ENCODE data around the gene KNDC1.
A peak's percentile ranks its signal among the peaks of the same experiment; 100 is the strongest.

KNDC1 gene

DNA sequence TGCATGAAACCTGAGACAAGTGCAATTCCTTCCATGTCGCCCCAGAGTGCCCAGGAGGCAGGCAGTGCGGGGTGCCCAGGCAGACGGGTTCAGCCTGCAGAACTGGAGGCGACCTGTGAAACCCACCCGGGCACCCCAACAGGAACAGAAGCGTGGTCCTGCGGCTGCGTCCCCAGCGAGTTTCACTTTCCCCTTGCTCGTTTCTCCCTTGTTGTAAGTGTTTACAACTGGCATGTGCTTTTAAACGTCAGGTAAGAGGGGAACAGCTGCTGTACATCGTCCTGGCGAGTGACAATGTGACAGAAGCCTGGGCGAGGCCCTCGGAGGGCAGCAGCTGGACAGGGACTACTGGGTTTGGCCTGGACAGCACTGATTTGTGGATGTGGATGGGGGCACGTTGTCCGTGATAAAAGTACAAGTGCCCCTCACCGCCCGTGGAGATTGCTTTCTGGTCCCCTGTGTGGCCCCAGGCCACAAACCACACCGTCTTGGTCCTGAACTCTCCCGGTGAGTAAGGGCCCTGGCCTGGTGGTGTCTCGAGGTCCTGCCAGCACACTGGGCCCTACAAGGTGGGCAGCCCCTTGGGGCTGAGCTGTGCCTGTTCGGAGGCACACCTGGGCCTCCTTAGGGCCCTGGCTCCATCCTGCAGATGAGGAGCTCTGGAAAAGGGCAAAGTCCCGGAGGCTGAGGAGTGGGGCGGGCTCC lies 81.6 kb downstream of the KNDC1 start:
- DNase-seq (ENCODE audit: low read depth): no peak

DNA sequence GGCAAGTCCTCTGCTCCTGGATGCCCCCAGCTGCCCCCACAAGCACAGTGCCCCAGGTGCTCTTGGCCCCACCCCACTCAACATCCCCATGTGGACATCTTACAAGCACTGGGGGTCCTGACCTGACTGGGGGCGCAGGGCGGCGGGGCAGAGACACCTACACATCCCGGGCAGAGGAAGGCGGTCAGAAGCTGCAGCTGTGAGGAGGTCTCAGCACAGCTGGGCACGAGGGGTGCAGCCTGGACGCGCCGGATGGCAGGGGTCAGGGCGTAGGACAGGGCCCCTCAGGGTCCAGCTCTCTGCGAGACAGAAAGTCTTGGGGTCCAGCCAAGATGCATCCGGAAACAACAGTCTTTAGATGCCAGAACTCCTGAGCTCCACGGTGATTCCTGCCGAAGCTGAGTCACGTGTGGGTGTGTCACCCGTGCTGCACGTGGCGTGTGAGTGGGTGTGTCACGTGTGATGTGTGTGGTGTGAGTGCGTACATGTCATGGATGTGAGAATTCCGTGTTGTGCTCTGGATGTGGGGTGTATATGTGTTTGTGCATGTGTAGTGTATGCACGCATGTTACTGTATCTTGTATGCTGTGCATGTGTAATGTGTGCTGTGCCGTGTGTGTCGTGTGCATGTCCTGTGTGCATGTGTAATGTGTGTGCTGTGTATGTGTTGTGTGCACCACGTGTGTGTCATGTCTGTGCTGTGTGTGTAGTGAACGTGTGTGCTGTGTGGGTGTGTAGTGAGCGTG lies 82.8 kb downstream of the KNDC1 start:
- no peak for DNase-seq (ENCODE audit: low read depth)

DNA sequence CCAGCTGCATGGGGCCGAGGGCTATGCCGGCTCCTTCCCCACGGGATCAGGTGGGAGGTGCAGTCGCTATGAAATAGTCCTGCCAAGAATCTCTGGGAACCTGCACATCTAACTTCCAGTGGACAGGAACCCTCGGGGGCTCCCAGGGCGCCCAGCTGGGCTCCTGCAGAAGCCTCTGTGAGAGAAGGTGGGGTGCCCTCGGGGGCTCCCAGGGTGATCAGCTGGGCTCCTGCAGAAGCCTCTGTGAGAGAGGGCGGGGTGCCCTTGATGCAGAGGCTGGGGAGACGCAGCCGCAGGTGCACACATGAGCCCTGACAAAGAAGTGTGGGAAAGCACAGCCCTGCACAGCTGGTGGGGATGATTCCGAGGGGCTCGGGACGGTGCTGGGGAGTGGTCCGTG lies 83.6 kb downstream of the KNDC1 start:
- DNase-seq (ENCODE audit: low read depth): no peak

DNA sequence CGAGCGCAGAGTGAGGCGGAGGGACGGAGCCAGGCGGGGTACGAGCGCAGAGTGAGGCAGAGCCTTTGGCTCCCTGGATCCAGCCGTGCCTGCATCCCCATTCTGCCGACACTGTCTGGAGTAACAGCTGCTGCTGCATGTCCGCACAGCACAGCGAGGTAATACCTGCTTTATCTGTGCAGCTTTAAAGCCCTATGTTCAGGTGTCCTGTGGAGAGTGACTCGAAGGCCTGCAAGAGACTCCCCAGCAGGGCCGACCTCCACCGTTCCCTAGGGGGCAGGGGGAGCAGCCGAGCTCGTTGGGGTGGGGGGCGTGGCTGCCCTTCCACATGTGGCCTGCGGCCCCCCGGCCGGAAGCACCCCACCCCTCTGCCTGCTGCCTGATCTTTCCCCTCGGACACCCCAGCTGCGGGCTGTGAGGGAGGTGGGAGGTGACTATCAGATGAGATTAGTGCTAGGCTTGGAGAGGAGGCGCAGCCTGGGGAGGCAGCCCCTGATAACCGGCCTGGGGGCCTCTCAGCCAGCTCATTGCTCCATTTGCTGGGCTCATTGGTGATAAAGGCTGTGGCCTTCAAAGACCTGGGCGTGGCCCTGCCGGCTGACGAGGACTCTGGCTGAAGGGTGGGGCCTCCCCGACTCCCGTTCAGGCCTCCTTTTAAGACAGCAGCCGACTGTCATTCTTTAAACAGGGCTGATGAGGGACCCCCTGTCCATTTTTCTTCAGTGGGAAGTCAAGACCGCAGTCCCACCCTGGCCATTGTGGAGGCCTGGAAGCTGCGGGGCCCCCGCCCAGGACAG lies 85.6 kb downstream of the KNDC1 start:
- no peak for DNase-seq (ENCODE audit: low read depth)

DNA sequence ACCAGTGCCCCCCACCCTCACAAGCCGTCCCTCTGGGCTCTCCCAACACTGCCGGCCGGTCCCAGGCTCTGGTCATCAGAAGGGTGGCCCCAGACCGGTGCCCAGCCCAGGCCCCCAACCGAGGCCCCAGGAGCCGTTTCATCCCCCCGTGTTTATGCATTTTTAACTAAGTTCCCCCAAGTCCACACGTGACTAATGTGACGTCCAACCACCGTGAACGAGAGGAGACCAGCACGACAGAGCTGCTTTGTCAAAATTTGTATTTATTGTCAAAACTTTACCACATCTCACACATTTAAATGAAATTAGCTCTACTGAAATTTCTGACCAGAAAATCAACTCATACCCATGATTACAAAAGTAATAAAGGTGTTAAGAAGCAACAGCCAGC lies 86.2 kb downstream of the KNDC1 start:
- no peak for DNase-seq (ENCODE audit: low read depth)

DNA sequence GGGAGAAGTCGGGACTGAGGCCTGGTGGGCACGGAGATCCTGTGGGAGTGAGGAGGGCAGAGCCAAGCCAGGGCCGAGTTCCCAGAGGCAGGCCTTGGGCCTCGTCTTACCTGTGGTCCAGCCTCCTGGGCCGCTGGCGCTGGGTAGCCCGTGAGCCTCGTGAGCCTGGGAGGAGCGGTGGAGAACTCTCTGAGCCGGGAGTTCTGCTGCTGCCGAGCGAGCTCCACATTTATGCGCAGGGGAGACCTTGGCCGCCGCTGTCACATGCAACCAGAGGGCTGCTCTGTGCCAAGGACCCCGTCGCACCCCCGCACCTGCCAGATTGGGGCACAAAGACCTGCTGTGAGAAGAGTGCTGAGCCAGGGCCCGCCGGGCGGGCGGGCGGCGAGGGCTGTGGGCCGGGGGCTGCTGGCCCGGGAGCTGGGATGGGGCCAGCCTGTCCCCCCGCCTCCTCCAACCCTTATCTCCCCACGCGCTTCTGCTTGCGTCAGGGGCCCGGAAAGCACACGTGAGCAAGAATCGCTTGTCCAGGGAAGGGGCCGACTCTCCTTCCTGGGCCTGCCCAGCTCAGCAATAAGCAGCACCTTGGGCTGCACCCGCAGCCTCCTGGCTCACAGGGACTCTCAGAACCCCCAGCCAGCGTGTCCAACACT lies 87.8 kb downstream of the KNDC1 start:
- DNase-seq (ENCODE audit: low read depth): no peak

DNA sequence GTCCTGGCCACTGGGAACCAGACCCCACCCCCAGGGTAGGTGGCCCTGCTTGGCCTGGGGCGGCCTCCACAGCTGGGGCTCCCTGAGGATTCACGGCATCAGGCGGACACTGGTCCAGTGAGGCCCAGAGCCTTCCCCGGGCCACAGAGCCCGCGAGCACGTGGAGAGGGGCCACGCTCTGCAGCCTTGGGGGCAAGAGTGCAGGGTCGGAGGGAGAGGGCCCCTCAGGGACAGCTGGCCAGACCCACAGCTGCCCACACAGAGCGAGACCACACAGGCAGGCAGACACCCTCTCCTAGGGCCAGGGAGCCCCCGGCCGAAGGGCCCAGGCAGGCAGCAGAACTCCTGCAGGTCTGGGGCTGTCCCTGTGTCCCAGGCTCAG lies 88.3 kb downstream of the KNDC1 start:
- DNase-seq (ENCODE audit: low read depth): no peak

DNA sequence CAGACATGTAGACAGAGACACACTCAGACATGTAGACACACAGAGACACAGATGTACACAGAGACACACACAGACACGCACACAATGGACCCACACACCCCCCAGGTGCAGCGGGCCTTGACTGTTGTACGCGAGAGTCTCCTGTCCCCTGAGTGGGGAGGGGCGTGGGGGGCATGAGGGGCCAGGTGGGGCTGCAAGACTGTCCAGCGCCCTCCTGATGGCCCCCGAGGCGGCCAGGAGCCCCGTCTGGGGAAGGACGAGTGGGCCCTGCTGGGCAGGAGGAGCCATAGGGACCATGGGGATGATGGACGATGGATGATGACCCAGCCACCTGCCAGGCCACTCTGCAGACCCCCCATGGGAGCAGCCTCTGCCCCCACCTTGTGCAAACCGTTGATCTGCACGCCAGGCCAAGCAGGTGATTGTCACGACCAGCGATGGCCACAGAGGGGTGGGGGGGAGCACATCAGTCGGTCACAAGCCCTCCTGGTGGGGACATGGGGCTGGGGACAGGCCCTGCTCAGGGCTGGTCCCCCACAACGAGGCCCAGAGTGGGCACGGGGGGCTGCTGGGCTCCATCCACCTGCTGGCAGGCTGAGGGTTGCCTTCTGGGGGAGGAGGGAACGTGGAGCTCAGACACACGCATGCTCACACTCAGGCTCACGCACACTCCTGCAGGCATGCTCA lies 89.2 kb downstream of the KNDC1 start:
- no peak for DNase-seq (ENCODE audit: low read depth)

DNA sequence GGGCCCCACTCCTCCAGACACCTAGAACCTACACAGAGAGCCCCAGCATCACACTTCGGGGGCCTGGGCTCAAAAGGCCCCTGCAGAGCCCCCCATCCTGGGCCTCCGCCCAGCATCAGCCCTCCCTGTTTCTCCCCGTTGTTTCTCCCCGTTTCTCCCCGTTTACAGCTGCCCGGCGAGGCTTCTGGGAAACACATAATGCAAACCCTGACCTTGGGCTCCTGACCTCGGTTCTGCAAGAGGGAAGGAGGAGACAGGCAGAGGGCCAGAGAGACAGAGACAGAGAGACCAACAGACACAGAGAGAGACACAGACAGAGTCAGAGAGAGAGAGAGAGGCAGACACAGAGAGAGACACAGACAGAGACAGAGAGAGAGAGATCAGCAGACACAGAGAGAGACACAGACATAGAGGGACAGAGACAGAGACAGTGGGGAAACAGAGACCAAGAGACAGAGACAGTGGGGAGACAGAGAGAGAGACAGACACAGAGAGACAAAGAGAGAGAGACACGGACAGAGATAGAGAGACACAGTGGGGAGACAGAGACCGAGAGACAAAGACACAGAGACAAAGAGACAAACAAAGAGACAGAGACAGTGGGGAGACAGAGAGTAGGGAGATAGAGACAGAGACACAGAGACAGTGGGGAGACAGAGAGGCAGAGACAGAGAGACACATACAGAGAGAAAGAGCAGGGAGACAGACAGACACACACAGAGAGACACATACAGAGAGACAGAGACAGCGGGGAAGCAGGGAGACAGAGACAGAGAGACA lies 90.1 kb downstream of the KNDC1 start:
- DNase-seq (ENCODE audit: low read depth): no peak

DNA sequence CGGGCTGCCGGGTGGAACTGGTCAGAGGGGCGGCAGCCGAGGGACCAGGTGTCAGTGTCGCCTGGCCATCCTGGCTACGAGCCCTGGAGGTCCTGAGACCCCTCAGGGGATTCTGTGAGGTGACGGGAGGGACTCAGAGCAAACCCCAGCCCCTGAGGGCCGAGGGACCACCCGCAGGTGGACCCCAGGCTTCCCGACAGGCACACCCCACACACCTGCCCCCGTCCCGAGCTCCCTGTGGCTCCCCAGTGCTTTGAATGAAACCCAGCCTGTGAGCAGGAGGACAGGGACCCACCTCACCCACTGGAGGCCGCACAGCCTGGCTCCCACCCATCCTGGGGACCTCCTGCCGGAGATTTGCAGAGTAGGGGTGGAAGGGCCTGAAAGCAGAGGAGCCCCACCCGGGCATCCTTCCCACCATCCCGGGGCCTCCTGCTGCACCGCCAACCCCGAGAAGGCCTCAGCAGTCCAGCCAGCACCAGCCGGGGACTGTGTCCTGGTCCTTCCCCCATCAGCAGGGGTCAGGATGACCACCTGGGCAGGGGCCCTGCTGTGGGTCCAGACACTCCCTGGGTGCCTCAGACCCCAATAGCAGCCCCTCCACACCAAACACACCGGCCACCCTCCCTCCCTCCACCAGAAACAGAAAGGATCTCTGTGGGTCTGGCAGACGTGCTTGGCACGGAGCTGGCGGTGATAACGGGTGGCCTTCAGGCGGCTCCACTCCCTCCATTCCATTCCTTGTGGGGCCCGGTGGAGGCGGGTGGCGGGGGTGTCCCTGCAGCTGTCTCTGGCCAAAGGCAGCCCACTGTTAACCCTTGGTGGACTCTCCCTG lies 91.6 kb downstream of the KNDC1 start:
- DNase-seq (ENCODE audit: low read depth): no peak

DNA sequence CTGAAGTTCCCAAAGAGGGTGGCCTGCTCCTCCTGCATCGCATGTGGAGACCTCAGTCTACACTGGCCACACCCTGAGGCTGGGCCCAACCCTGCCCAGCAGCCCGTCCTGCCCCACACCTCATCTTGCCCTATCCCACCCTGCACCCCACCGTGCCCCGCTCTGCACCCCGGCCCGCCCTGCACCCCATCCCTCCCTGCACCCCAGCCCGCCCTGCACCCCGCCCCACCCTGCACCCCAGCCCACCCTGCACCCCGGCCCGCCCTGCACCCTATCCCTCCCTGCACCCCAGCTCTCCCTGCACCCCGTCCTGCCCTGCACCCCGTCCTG lies 92.2 kb downstream of the KNDC1 start:
- no peak for DNase-seq (ENCODE audit: low read depth)

DNA sequence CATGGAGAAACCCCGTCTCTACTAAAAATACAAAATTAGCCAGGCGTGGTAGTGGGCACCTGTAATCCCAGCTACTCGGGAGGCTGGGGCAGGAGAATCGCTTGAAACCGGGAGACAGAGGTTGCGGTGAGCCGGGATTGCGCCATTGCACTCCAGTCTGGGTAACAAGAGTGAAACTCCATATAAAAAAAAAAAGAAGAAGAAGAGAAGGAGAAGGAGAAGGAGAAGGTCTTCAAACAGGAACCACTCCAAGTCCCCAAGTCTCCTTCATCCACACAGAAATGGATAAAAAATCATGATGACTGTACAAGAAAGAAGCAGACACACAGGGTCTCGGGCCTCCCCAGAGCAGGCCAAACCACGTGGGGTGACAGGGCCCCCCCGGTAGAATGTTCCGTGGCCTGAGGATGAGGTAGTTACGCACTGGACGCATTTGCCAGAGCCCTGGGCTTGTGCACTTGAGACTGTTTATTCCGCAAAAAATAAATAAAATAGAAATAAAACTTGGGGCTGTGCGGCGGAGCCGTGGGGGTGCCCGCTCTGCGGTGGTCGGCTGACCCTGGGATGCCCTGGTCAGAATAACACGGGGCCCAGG lies 93.4 kb downstream of the KNDC1 start:
- DNase-seq (ENCODE audit: low read depth): no peak

DNA sequence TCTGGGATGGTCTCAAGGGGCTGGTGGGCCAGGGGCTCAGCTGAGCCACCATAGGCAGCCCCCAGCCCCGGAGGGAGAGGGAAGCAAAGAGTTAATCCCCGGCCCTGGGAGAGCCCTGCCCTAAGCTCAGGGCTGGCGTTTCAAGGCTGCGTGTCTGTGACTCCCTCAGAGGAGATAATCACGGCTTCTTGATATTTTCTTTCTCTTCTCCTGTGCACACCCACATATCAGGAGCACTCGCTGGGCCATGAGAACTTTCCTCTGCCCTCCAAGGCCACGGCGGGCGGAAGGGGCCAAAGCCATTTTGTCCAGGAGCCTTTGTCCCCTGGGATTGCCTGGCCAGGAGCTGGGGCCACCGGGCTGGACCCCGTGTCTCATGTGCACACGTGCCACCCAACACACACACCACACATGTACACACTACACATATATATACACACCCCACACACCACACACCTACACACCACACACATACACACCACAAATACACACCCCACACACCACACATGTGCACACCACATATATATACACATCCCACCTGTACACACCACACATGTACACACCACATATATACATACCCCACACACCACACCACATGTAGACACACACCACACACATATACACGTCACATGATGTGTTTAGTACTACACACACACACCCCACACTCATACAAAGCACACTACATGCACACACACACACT lies 94.6 kb downstream of the KNDC1 start:
- no peak for DNase-seq (ENCODE audit: low read depth)

DNA sequence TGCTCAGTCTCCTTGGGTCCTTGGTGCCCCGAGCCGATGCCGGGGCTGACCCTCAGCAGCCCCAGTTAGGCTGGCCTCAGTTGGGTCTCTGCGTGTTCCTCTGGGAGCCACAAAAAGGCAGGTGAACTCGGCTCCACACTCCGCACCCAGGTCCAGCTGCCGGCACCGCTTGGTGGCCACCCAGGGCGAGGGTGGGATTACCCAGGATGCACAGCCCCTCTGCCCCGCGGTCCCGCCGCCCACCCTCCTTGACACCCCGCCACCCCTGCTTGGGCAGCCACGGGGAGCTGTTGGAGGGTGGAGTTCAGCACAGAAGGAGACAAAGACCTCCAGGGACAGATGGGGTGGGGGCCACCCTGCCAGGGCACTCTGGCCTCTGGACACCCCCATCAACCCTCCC lies 95.3 kb downstream of the KNDC1 start:
- DNase-seq (ENCODE audit: low read depth): no peak

DNA sequence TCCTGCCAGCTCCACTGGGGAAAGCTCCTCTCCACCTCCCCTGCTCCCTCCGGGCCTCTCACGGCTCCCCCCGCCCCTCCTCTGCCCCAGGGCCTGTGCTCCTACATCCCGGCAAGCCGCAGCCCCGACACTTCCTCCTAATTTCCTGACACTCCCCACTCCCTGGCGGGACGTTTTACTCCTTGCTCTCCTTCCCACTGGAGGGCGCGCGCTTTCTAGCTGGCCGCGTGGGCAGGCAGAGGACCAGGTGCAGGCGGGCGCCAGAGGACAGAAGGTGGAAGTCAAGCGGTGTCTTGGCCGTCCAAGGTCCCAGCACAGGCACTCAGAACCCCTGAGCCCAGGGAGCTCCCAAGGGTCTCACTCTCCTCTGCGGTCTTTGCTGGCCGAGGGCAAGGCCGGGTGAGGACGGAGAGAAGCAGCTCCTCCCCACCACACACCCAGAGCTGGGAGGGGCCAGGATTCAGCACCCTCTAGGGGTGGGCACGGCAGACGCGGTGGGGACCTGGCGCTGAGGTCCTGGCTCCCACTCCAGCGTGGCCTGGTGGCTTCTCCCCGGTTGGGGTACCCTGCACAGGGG lies 97.6 kb downstream of the KNDC1 start:
- DNase-seq (ENCODE audit: low read depth): no peak

DNA sequence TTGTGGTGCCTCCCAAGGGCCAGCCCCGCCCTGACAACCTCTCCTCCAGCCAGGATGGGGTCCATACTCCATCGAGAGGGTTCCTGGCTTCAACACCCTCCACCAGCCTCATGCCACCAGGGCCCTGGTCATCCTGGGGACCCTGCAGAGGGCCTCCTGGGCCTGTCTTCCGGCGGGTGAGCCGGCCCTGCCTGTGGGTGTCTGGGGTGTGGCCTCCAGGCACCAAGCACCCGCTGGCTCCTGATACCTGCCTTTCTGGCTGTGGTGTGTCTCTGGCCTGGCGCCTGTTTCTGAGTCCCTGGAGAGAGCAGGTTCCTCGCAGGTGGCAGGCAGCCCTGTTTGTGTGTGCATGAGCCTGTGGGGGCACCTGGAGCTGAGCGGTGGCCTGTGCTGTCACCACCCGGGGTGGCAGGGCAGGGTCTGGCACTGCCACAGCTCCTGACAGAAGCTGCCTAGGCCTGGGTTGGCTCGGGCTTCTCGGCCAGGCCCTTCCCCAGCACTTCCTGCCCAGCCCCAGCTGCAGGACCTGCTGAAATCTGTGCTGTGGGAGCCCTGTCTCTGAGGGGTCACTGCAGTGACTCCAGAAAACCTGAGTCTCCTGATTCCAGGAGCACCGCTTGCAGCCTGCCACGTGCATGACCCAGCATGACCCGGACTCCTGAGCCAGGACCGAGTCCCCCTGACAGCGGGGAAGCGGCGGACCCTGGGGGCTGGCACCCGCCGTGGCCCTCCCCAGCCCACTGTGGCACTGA lies 98.2 kb downstream of the KNDC1 start:
- peak; percentile 54 for DNase-seq (ENCODE audit: low read depth)

DNA sequence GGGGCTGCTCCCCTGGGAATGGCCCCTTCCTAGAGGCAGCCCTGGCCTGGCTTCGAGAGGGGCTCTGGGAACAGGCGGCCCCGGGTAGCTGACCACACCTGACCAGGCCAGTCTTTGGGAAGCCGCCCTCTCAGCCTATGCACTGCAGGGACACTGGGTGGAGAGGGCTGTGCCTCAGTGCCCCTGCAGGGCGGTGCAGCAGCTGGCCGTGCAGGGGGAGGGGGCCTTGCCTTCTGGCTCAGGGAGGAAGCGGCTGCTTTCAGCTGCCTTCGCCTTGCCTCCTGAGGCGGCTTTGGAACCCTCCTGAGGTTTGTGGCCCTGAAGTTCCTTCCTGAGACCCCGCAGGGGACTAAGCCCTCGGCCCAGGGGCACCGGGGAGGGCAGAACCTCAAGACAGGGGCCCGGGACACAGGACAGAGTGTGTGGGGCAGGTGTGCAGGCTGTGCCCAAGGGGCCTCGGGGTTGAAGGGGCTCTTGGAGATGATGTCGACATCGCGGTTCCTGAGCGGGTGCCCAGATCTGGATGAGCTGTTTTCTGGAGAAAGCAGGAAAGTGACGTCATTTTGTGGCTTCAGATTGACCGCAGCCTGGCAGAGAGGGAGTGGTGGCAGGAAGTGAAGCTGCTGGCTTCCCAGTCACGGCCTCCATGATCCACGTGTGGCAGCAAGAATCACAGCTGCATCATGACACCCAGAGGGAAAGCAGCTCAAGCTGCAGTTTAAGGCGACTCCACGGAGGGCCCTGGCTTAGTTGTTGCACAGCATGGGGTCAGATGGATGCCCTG lies 99.0 kb downstream of the KNDC1 start:
- peak; percentile 87 for DNase-seq (ENCODE audit: low read depth)

Measured in activated T-cell treated with anti-CD3 and anti-CD28 coated beads for 48 hours (primary cell).